HCT116 (cell line): Measurements from ENCODE around the gene KIR2DL1.

Experiments used
- CEBPB ChIP-seq: IDR thresholded peaks from 2 replicates; pipeline ENCODE4 v1.6.1; 2012; ENCODE audit warnings: low read depth
- CTCF ChIP-seq, 3 experiments: fragments of 200-600 bp in 1 of 3; sonication (generic) in 1 of 3; IDR thresholded peaks in 2 of 3; conservative IDR thresholded peaks in 1 of 3; 2 replicates each; pipeline ENCODE4 v1.5.1; 2012 to 2017; ENCODE audit warnings: low read depth in 2 of 3, low read length in 2 of 3, antibody characterized with exemption in 1 of 3, borderline replicate concordance in 1 of 3, control low read depth in 1 of 3, mild to moderate bottlenecking in 1 of 3, mixed read lengths in 1 of 3, mixed run types in 1 of 3, moderate library complexity in 1 of 3; ENCODE audit not compliant: insufficient read depth in 1 of 3
- EGR1 ChIP-seq: IDR thresholded peaks from 2 replicates; pipeline ENCODE4 v1.6.1; 2012; ENCODE audit warnings: low read depth
- EZH2 ChIP-seq: fragments of 200-600 bp; sonication (generic); IDR thresholded peaks from 2 replicates; pipeline ENCODE4 v1.6.1; 2017; ENCODE audit warnings: antibody characterized with exemption, mixed run types
- EZH2phosphoT487 ChIP-seq: fragments of 200-600 bp; IDR thresholded peaks from 2 replicates; pipeline ENCODE4 v1.6.1; 2018; ENCODE audit warnings: antibody characterized with exemption, borderline replicate concordance
- POLR2A ChIP-seq: IDR thresholded peaks from 2 replicates; pipeline ENCODE4 v1.7.0; 2011; ENCODE audit warnings: borderline replicate concordance; ENCODE audit not compliant: insufficient read depth, insufficient read length; ENCODE audit errors: extremely low read depth
- POLR2AphosphoS5 ChIP-seq: IDR thresholded peaks from 2 replicates; pipeline ENCODE4 v1.6.1; 2011; ENCODE audit warnings: mild to moderate bottlenecking, low read depth, low read length, moderate library complexity
- RAD21 ChIP-seq: IDR thresholded peaks from 2 replicates; pipeline ENCODE4 v1.6.1; 2012; ENCODE audit warnings: low read depth, mild to moderate bottlenecking
- REST ChIP-seq: IDR thresholded peaks from 2 replicates; pipeline ENCODE4 v1.6.1; 2012; ENCODE audit warnings: low read depth
- SP1 ChIP-seq: IDR thresholded peaks from 2 replicates; pipeline ENCODE4 v1.6.1; 2012; ENCODE audit warnings: low read depth
- TCF7L2 ChIP-seq: IDR thresholded peaks from 2 replicates; pipeline ENCODE4 v1.7.0; 2011; ENCODE audit warnings: borderline replicate concordance, inconsistent platforms; ENCODE audit not compliant: insufficient read depth, insufficient read length; ENCODE audit errors: extremely low read depth
- YY1 ChIP-seq: IDR thresholded peaks from 2 replicates; pipeline ENCODE4 v1.6.1; 2011; ENCODE audit warnings: low read length, low read depth, moderate library complexity, mild to moderate bottlenecking; ENCODE audit not compliant: insufficient replicate concordance; ENCODE audit errors: extremely low read depth
- ZFX ChIP-seq: fragments of 450-650 bp; IDR thresholded peaks from 2 replicates; pipeline ENCODE4 v1.6.1; 2017
- ZNF274 ChIP-seq: fragments of 200-500 bp; sonication (Bioruptor generic); IDR thresholded peaks from 2 replicates; pipeline ENCODE4 v1.6.1; 2014; ENCODE audit warnings: mild to moderate bottlenecking, low read depth, low read length, inconsistent platforms

GRCh38 chr19:54728167-54728566 lies 41.4 kb upstream of the KIR2DL1 start:
- TF ChIP-seq EGR1 (no peak), EZH2 (no peak), TCF7L2 (no peak), CTCF (IDR thresholded peaks at IDR 0.05 in 2 of 3, conservative IDR thresholded peaks at IDR 0.05 in 1 of 3; ENCODE audit: borderline replicate concordance in 1 of 3, insufficient read depth in 1 of 3, low read depth in 2 of 3, low read length in 2 of 3) (no peak), POLR2A (no peak), POLR2AphosphoS5 (no peak), EZH2phosphoT487 (no peak), ZNF274 (no peak), REST (no peak), CEBPB (no peak), ZFX (no peak), RAD21 (no peak), YY1 (no peak), SP1 (no peak)
